IMR-90 (cell line): ENCODE data around the gene ABCF3. TPM values are rescaled to one million over a fixed set of nuclear protein-coding genes. Genes with fewer than 3 reads are reported as not detected.

Experiments used
- ATAC-seq: fragments of 200-7000 bp; cut with Tn5 transposase; 2 replicates; pipeline ENCODE4 v1.9.1; 2020; ENCODE audit warnings: low read depth, mild to moderate bottlenecking, moderate library complexity
- BruUV-seq: library from RNA; stranded (reverse); fragments of 400-500 nt; replicated peaks from 2 replicates; lab custom pipeline; 2021; lab: Mats Ljungman, UMichigan
- CTCF ChIA-PET: fragments of 300-600 bp; formaldehyde crosslinking; extraction: SDS; loops from one replicate; lab custom pipeline; 2021; ENCODE audit warnings: antibody characterized with exemption; lab: Yijun Ruan, JAX
- POLR2A ChIA-PET: fragments of 300-600 bp; sonication (Branson Sonifier 250); formaldehyde crosslinking; loops from one replicate; lab custom pipeline; 2022; ENCODE audit warnings: antibody characterized with exemption; ENCODE audit not compliant: unreplicated experiment; lab: Charles Lee
- DNase-seq: peaks from one replicate; pipeline ENCODE4 v3.0.0; 2013
- H2AFZ ChIP-seq: replicated peaks from 2 replicates; pipeline ENCODE3; 2013; ENCODE audit warnings: low read length, mild to moderate bottlenecking; ENCODE audit not compliant: poor library complexity
- H2AK5ac ChIP-seq: 2 replicates; pipeline ENCODE4 v1.6.1; 2013; ENCODE audit warnings: low read depth, low read length, inconsistent platforms
- H2AK9ac ChIP-seq: replicated peaks from 2 replicates; pipeline ENCODE3; 2013; ENCODE audit warnings: mild to moderate bottlenecking, low read depth, low read length, moderate library complexity; ENCODE audit not compliant: poor library complexity
- H2BK120ac ChIP-seq: 2 replicates; pipeline ENCODE4 v1.6.1; 2013; ENCODE audit warnings: low read depth, low read length, inconsistent platforms
- H2BK15ac ChIP-seq: 3 replicates; pipeline ENCODE4 v1.6.1; 2013; ENCODE audit warnings: low read depth, low read length, inconsistent platforms
- H2BK20ac ChIP-seq: 2 replicates; pipeline ENCODE4 v1.6.1; 2013; ENCODE audit warnings: low read depth, mild to moderate bottlenecking, inconsistent platforms, low read length, moderate library complexity
- H2BK5ac ChIP-seq: 2 replicates; pipeline ENCODE4 v1.6.1; 2013; ENCODE audit warnings: mild to moderate bottlenecking, low read depth, low read length, inconsistent platforms; ENCODE audit not compliant: poor library complexity, severe bottlenecking
- H3K14ac ChIP-seq: replicated peaks from 2 replicates; pipeline ENCODE4 v1.6.1; 2013; ENCODE audit warnings: low read depth, low read length, inconsistent platforms
- H3K18ac ChIP-seq: 2 replicates; pipeline ENCODE4 v1.6.1; 2013; ENCODE audit warnings: low read depth, low read length, control low read depth
- H3K23ac ChIP-seq: 2 replicates; pipeline ENCODE4 v1.6.1; 2013; ENCODE audit warnings: low read depth, low read length, inconsistent platforms
- H3K27ac ChIP-seq: 2 replicates; pipeline ENCODE4 v1.5.1; 2013; ENCODE audit warnings: mild to moderate bottlenecking, control low read depth, low read length; ENCODE audit not compliant: insufficient read depth
- H3K27me3 ChIP-seq: 2 replicates; pipeline ENCODE4 v1.6.1; 2013; ENCODE audit warnings: low read length; ENCODE audit not compliant: control insufficient read depth, insufficient read depth
- H3K36me3 ChIP-seq: 2 replicates; pipeline ENCODE4 v1.6.1; 2013; ENCODE audit warnings: low read length, mixed read lengths; ENCODE audit not compliant: control insufficient read depth, insufficient read depth
- H3K4ac ChIP-seq: 2 replicates; pipeline ENCODE4 v1.6.1; 2013; ENCODE audit warnings: low read depth, low read length, inconsistent platforms
- H3K4me1 ChIP-seq: 2 replicates; pipeline ENCODE4 v1.6.1; 2013; ENCODE audit warnings: low read length, mixed read lengths; ENCODE audit not compliant: control insufficient read depth, insufficient read depth
- H3K4me2 ChIP-seq: 2 replicates; pipeline ENCODE4 v1.6.1; 2013; ENCODE audit warnings: low read depth, mild to moderate bottlenecking, control low read depth, low read length, moderate library complexity
- H3K4me3 ChIP-seq: 2 replicates; pipeline ENCODE4 v1.5.1; 2013; ENCODE audit warnings: low read depth, mild to moderate bottlenecking, control low read depth, low read length, moderate library complexity; ENCODE audit not compliant: insufficient read depth
- H3K56ac ChIP-seq: 2 replicates; pipeline ENCODE4 v1.6.1; 2013; ENCODE audit warnings: low read length, inconsistent platforms; ENCODE audit not compliant: insufficient read depth; ENCODE audit errors: extremely low read depth
- H3K79me1 ChIP-seq, 2 experiments: 2 replicates each; pipeline ENCODE4 v1.6.1; 2013; ENCODE audit warnings: low read length in 2 of 2, inconsistent platforms in 1 of 2, low read depth in 1 of 2
- H3K9ac ChIP-seq: 2 replicates; pipeline ENCODE4 v1.6.1; 2013; ENCODE audit warnings: low read depth, low read length, control low read depth
- H3K9me1 ChIP-seq: 2 replicates; pipeline ENCODE4 v1.6.1; 2013; ENCODE audit warnings: low read length, inconsistent platforms; ENCODE audit not compliant: insufficient read depth
- H3K9me3 ChIP-seq: 2 replicates; pipeline ENCODE4 v1.6.1; 2013; ENCODE audit warnings: low read length; ENCODE audit not compliant: control insufficient read depth, insufficient read depth
- H4K20me1 ChIP-seq: 2 replicates; pipeline ENCODE4 v1.6.1; 2013; ENCODE audit warnings: low read length, inconsistent platforms; ENCODE audit not compliant: insufficient read depth
- H4K5ac ChIP-seq: 2 replicates; pipeline ENCODE4 v1.6.1; 2013; ENCODE audit warnings: mild to moderate bottlenecking, low read depth, low read length, control low read depth
- H4K8ac ChIP-seq, 2 experiments: 2 replicates each; pipeline ENCODE4 v1.6.1; 2013; ENCODE audit warnings: low read depth in 2 of 2, low read length in 2 of 2, control low read depth in 1 of 2, inconsistent platforms in 1 of 2
- H4K91ac ChIP-seq: 2 replicates; pipeline ENCODE4 v1.6.1; 2013; ENCODE audit warnings: low read depth, low read length, inconsistent platforms; ENCODE audit not compliant: insufficient read depth
- BHLHE40 ChIP-seq: fragments of 150-350 bp; IDR thresholded peaks from 2 replicates; pipeline ENCODE4 v1.6.1; 2016; ENCODE audit warnings: mild to moderate bottlenecking, low read depth, low read length
- CEBPB ChIP-seq: IDR thresholded peaks from 2 replicates; pipeline ENCODE4 v1.6.1; 2012; ENCODE audit warnings: low read depth, low read length, improper control_type of control experiment
- CHD1 ChIP-seq: IDR thresholded peaks from 2 replicates; pipeline ENCODE4 v1.6.1; 2012; ENCODE audit warnings: low read depth, low read length, improper control_type of control experiment
- CTCF ChIP-seq: conservative IDR thresholded peaks from 2 replicates; pipeline ENCODE4 v1.5.1; 2012; ENCODE audit warnings: mild to moderate bottlenecking, low read depth, low read length, improper control_type of control experiment
- ELK1 ChIP-seq: fragments of 150-350 bp; IDR thresholded peaks from 2 replicates; pipeline ENCODE4 v1.6.1; 2016; ENCODE audit warnings: low read depth, mild to moderate bottlenecking, low read length, moderate library complexity, borderline replicate concordance
- FOS ChIP-seq: fragments of 150-350 bp; IDR thresholded peaks from 2 replicates; pipeline ENCODE4 v1.6.1; 2016; ENCODE audit warnings: low read depth, low read length
- MAFK ChIP-seq: IDR thresholded peaks from 2 replicates; pipeline ENCODE4 v1.6.1; 2012; ENCODE audit warnings: low read depth, low read length, improper control_type of control experiment
- MAZ ChIP-seq: IDR thresholded peaks from 2 replicates; pipeline ENCODE4 v1.6.1; 2012; ENCODE audit warnings: low read depth, mild to moderate bottlenecking, low read length, improper control_type of control experiment, moderate library complexity, borderline replicate concordance
- MXI1 ChIP-seq: IDR thresholded peaks from 2 replicates; pipeline ENCODE4 v1.6.1; 2012; ENCODE audit warnings: low read depth, mild to moderate bottlenecking, low read length, moderate library complexity, borderline replicate concordance
- POLR2A ChIP-seq: IDR thresholded peaks from 2 replicates; pipeline ENCODE4 v1.6.1; 2012; ENCODE audit warnings: mild to moderate bottlenecking, low read depth, low read length
- RAD21 ChIP-seq: IDR thresholded peaks from 2 replicates; pipeline ENCODE4 v1.6.1; 2012; ENCODE audit warnings: low read length, improper control_type of control experiment
- RFX5 ChIP-seq: IDR thresholded peaks from 2 replicates; pipeline ENCODE4 v1.8.0; 2012; ENCODE audit warnings: low read depth, mild to moderate bottlenecking, low read length, moderate library complexity
- SMC3 ChIP-seq: fragments of 150-350 bp; IDR thresholded peaks from 2 replicates; pipeline ENCODE4 v1.6.1; 2016; ENCODE audit warnings: low read depth, mild to moderate bottlenecking, antibody characterized with exemption, low read length, moderate library complexity
- USF2 ChIP-seq: fragments of 150-350 bp; IDR thresholded peaks from 2 replicates; pipeline ENCODE4 v1.6.1; 2017; ENCODE audit warnings: mild to moderate bottlenecking, antibody characterized with exemption, low read length, low read depth
- WGBS, 2 experiments: methylation state at CpG; one replicate each; pipeline versions ENCODE4 v1.1.5 to v1.1.7; 2013; ENCODE audit warnings: missing lambda C conversion rate in 2 of 2; ENCODE audit not compliant: insufficient read length in 1 of 2; ENCODE audit errors: extremely low coverage in 2 of 2; 5-methylcytosine and 5-hydroxymethylcytosine counted together
- dilution Hi-C: fragments of 300-500 bp; cut with HindIII; formaldehyde crosslinking; loops from one replicate; pipeline ENCODE4 v1.14.3; 2018; ENCODE audit warnings: low sequenced_read_pairs; ENCODE audit not compliant: unreplicated experiment
- in situ Hi-C: fragments of 300-500 bp; cut with MboI; formaldehyde crosslinking; loops from 3 replicates; pipeline ENCODE4 v1.14.3; 2019; ENCODE audit warnings: low sequenced_read_pairs, inconsistent platforms, mixed read lengths
- intact Hi-C: fragments of 100-400 bp; cut with micrococcal nuclease; formaldehyde crosslinking; loops from 2 replicates; pipeline ENCODE4 v1.10.0; 2022
- polyA plus RNA-seq, 3 experiments: library from polyadenylated mRNA; depleted of rRNA; stranded (reverse); fragments of >200 nt; gene quantifications; 2 replicates each; pipeline ENCODE4 v1.2.3, GENCODE V29; 2012; ENCODE audit warnings: low replicate concordance in 1 of 3
- total RNA-seq: library from RNA; depleted of rRNA; stranded (reverse); fragments of >200 nt; gene quantifications from 2 replicates; pipeline ENCODE4 v1.2.3, GENCODE V29; 2012

ABCF3 gene
- total and polyA plus RNA-seq, 2 of the 4 experiments (the other 2 are of a cell fraction): 36.9 to 59.2 TPM

DNA sequence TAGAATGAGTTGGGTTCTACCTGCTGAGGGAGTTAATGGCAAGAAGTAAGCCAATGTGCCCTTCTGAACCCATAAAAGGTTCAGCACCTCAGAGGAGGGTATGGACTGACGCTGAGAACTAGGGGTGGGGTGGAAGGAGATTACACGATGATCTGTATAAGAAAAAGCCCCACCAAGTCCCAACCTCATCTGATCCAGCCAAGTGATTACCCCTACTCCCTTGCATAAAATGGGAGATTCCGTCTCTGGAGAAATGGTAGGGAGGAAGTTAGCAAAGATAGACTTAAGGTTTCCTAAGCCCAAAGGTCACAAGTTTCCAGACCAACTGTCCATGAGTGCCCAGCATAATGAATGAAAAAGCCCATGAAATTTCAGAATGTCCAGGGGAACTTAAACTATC lies 37.9 kb upstream of the ABCF3 start:
- Histone ChIP-seq H3K18ac (no peak overlapping the region), H3K4me3 (no peak overlapping the region), H2AK5ac (no peak overlapping the region), H2BK5ac (no peak overlapping the region), H2BK20ac (no peak overlapping the region), H2AFZ (no peak overlapping the region), H3K9me1 (no peaks in the 10 kb centered on the region; the same call in 1 of the 2 replicates), H2AK9ac (no peak overlapping the region), H3K27ac (no peak overlapping the region), H4K20me1 (peaks cover 11% of the 10 kb centered on the region), H2BK15ac (no peak overlapping the region), H3K56ac (no peak overlapping the region), H3K4me1 (0 out of 2 replicates have a peak, but pooled peaks cover 2% of the 10 kb centered on the region), H3K14ac (no peak overlapping the region), H4K8ac (no peak overlapping the region), H3K27me3 (no peaks in the 10 kb centered on the region), H3K36me3 (peaks cover 23% of the 10 kb centered on the region), H2BK120ac (no peak overlapping the region), H3K9me3 (no peaks in the 10 kb centered on the region), H4K91ac (no peak overlapping the region), H4K5ac (no peak overlapping the region), H3K23ac (no peak overlapping the region), H3K9ac (no peak overlapping the region), H3K4me2 (no peak overlapping the region), H3K4ac (no peak overlapping the region), H3K79me1 (peaks cover 0 to 7% of the 10 kb centered on the region in 2 experiments; a peak in 3 of 4 replicates)
- TF ChIP-seq ELK1: no peak
- no peak for TF ChIP-seq BHLHE40
- TF ChIP-seq MAZ: no peak
- no peak for TF ChIP-seq FOS
- no peak for TF ChIP-seq SMC3
- no peak for TF ChIP-seq MXI1
- no peak for TF ChIP-seq USF2
- no peak for TF ChIP-seq CTCF
- no peak for TF ChIP-seq CHD1
- TF ChIP-seq RFX5: no peak
- TF ChIP-seq RAD21: no peak
- TF ChIP-seq POLR2A: no peak
- no peak for TF ChIP-seq MAFK
- no peak for TF ChIP-seq CEBPB
- in situ Hi-C loops (no loop called here), intact Hi-C loops (loop anchor here (5.0 kb wide), 1 partner anchor 104 kb away; no protein-coding TSS in a partner anchor), dilution Hi-C loops (no loop called here)
- ChIA-PET POLR2A (no interaction called here), CTCF (no interaction called here)
- ATAC-seq (no peak), DNase-seq (no peak)
- no TSS peak for BruUV-seq
- no CpG with 5 or more reads among the region's 3 CpGs for WGBS, 2 experiments
